Hematopoietic multipotent progenitor cell treated with erythropoietin and hydrocortisone succinate and interleukin-3 and kit ligand, for 4 days (in vitro differentiated cells): ENCODE results near the gene KCNQ1OT1.

ENCODE experiments used
- DNase-seq: peaks from one replicate; pipeline ENCODE4 v3.0.0-alpha.2; 2015

KCNQ1OT1 gene

DNA sequence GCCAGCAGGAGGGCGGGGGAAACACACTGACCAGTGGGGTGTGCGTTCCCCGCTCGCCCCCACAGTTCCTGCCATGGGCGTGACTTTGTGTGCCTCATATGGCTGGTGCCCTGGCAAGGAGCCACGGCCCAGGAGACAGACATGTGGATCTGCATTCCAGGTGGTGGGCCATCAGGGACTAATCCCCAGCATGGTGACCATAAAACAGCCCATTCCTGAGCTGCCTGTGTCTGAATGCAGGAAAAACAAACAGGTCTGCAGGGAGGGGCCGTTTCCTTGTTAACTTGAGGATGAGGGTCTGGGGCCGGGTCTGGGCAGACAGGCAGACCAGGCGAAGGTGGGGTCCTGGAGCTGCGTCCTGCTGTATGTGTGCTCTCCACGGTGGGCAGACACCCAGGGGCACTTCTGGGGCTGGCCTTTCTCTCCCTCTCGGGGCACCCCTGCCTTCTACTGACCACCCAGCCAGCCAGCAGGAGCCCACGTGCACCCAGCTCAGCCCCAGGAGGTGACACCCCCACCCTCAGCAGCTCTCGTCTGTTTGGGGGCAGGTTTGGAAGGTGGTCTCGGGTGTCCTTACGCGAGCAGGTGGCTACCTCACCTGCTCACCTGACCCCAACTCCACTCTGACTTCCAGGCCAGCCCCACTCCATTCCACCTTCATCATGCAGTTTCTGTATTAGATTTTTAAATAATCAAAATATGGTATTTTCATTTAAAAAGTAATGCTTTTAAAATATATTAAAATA, 120.3 kb downstream of the KCNQ1OT1 start:
- DNase-seq, result no peak

DNA sequence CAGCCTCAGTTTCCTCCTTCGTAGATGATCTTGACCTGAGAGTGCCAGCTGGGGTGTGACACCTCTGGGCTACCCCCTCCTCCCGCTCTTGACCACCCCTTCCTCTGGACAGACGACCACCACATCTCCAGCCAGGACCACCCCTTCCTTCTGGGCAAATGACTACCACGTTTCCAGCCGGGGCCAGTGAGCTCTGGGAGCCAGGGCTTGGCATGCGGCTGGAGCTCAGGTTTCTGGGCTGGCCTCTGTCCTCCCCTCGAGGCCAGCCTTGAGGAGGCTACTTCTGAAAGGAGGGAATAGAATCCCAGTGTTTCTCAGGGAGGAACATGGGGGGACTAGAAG, 120.9 kb downstream of the KCNQ1OT1 start:
- no peak for DNase-seq

DNA sequence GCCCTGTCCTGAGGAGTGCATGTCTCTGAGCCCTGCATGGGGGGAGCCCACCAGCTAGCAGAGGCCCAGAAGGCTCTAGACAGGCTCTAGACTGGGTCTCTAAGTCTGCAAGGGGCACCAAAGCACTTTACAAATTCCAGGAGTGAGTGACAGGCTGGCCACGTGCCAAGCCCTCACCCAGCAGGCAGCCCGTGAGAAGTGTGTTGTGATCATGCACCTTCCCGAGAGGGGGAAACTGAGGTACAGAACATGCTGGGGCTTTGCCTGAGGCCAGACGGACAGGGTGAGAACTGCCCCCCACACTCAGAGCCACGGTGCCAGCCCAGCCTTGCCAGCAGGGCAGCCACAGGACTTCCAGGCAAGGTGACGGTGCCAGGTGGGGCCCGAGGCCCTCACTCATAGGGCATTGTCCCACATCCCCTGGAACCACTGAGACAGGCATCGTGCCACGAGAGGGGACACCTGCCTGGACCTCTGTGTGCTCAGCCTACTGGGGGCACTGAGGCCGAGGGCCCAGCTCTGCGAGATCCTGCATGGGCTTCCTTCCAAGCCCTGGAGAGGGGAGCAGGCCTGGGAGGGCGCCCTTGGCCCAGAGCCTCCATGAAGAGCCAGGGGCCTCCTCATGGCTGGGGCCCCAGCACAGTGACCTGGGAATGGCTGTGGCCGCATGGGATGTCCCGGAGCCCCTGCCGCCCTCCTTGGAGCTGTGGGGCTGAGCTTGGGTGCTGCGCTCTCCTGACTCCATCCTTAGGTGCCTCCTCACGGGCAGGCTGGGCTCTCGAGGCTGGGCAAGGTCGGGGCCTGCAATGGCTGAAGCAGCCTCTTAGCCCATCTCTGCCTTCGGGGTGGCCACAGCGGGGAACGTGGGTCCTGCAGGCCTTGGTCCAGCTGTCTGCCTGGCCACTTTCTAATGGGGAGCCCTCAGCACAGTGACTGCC, 121.5 kb downstream of the KCNQ1OT1 start:
- DNase-seq, result no peak

DNA sequence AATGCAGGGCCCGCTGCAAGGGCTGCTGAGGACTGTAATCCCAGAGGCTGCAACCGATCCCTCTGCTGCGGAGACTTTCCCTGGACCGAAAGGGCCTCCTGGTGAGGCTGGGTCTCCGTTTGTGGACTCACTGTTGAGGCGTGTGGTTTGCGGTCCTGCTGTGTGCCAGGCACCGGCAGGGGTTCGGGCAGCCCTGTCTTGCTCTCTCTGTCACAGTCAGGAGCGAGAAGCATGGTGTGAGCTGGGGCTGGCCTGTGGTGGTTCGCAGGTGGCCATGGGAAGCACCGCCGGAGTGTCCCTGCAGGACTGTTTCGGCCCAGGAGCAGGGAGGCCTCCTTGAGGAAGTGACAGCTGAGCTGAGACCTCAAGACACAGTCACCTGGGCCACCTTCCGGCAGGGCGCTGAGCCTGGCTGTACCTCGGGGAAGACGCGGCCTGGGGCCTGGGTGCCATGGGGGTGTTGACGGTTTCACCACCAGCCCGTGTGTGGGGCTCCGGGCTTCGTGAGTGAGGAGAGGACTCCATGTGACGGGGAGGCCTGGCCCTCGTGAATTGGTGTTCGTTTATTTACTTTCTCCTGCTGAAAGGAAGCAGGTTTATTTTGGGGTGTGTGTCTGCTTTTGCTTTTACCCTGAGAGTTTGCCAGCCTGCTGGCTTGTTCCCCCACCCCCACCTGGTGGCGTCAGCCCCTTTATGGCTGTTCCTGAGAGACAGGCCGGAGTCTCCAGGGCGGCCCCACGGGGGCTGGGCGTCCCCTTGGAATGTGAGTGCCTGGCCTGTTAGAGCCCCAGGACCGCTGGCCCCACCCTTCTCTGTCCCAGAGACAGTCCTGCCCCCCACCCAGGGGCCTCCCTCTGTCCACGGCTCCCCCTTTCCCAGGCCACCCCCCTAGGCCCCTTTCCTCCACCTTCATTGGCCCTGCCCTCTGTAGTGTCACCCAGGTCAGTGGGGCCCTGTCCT, 122.5 kb downstream of the KCNQ1OT1 start:
- DNase-seq, result no peak

DNA sequence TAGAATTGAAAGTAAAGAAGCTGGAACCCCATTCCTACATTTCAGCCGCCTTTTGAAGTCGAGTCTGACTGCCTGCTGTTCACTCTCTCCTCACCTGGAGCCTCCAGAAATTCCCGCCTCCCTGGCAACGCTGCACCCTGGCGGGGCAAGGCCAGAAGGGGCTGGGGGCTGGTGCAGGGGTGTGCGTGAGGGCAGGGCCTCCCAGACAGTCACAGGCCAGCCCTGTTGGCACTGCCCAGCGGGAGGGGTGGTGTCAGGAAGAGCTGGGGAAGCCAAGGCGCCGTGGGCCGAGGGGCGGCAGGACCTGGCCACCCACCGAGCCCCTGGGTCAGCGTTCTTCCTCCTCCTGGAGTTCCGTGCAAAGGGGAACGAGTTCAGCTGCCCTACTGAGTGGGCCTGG, 123.2 kb downstream of the KCNQ1OT1 start:
- DNase-seq, result no peak

DNA sequence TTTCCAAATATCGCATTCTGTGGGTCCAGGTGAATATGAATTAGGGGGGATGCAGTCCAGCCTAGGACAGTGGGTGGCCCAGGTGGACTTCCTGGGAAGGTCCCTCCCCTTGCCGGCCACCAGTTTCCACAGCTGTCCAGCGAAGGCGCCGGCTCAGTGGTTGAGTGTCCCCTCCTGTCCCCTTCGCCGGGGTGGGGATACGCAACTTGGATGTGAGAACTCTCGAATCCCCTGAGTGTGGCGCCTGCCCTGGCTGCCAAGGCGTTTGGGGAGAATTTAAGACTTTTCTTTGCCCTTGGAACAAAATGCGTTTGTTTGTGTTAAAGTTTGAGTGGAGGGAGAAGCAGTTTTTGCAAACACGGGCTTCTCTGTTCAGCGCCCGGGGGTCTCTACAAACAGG, 123.7 kb downstream of the KCNQ1OT1 start:
- DNase-seq, result no peak

DNA sequence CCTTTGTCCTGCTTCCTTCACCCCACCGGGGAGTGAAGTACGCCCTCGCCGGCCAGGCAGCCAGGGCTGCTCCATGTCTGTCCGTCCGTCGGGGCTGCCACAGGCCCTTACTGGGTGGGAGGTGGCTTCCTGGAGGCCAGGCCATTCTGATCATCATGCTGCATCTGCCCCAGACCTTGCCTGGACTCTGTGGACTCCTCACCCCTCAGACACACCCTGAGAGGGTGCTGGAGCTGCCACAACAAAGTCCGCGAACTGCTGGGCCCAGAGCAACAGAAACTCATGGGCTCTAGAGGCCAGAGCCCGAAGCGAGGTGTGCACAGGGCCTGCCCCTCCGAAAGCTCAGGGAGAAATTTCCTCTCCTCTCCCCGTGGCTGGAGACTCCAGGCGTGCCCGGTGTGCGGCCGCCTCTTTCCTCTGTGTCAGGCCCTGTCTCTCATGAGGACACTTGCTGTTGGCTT, 124.2 kb downstream of the KCNQ1OT1 start:
- DNase-seq, result no peak

DNA sequence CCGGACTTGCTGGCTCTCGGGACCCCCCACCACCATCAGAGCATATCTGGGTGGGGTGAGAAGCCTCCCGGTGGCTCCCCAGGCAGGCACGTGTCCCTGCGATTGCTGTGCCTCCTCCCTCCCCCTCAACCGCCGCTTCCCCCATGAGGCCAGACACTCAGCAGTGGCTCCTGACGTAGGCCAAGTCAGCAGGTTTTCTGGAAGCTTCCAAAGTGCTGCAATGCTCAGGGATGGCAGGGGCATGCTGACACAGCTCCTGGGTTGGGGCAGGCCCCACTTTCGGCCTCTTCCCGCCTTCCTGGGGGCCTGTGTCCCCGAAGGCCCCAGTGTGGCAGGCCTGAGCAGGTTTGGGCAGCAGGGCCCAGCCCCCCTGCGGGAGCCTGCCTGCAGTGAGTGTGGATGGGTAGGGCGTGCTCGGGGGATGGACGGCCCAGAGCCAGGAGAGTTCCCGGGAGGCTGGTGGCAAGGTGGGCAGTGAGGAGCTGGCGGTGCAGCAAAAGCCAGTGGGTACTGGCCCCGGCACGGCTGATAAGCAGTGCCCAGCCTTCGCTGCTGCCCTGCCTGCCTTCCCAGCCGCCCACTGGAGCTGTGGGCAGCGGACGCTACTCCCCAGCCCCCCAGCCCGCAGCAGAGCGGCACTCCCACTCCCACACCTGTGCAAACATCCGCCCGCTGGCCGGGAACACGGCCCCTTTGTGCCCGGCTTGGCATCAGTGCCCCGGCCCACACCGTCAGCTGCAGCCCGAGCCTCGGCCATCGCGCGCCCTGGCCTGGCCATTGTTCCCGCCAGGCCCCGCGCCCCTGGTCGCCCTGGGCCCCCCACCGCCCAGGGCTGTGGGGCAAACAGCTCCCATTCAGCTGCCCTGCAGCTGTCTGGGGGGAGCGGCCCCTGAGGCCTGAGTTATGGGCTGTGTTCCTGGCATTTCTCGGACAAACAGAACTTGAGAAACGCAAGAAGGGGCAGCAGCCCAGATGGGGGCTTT, 125.0 kb downstream of the KCNQ1OT1 start:
- DNase-seq, result no peak

DNA sequence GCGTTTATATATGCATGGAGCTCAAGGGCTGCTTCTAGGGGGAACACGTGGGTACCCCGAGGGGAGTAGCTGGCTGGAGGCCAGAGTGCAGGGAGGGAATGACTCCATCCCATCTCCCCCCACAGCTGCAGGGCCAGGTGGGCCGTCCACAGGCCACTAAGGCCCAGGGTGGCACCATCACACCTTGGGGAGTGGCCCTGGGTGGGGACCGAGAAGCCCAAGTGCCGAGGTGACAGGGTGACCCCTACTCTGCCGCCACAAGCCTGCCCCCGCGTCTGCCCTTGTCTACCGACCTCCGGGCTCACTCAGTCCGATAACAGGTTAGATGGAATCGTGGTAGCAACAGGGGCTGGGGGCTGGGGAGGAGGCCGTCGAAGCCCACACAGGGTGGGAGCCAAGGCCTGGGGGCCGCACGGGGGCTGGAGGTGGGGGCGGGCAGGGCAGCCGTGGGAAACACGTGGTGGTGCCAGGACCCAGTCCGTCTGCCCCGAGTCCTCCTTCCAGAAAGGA, 125.7 kb downstream of the KCNQ1OT1 start:
- no peak for DNase-seq

DNA sequence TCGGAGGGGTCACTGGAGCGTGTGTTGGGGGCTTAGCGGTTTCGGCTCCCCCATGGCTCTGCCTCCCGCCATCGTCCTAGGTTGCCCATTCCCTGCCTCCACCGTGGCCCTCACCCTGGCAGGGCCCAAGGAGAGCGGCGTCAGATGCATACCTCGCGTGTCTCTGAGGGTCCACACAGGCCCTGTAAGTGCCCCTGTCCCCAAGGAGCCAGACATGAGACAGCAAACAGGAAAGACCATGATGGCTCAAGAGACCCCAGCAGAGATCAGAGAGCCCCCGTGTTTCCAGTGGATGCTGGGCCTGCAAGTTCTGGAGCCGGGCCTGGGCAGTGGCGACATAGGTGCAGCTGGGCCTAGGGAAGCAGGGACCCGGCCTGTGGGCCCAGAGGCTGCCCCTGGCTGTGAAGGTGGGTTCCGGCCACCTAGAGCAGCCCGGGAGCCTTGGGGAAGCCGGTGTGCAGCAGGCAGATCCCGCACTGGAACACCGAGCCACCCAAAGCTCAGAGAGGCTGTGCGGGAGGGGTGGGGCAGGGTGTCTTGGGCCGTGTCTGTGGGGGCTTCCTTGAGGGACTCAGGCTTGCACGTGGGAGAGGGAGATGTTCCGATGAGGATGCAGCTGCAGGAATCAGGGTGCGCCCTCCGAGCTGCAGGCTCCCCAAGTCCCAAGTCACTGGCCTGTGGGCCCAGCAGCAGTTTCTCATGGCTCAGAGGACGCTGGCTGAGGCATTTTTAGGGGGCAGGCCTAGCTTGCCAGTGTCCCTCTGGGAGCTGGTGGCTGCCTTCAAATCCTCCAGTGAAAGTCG, 126.4 kb downstream of the KCNQ1OT1 start:
- DNase-seq, result no peak

DNA sequence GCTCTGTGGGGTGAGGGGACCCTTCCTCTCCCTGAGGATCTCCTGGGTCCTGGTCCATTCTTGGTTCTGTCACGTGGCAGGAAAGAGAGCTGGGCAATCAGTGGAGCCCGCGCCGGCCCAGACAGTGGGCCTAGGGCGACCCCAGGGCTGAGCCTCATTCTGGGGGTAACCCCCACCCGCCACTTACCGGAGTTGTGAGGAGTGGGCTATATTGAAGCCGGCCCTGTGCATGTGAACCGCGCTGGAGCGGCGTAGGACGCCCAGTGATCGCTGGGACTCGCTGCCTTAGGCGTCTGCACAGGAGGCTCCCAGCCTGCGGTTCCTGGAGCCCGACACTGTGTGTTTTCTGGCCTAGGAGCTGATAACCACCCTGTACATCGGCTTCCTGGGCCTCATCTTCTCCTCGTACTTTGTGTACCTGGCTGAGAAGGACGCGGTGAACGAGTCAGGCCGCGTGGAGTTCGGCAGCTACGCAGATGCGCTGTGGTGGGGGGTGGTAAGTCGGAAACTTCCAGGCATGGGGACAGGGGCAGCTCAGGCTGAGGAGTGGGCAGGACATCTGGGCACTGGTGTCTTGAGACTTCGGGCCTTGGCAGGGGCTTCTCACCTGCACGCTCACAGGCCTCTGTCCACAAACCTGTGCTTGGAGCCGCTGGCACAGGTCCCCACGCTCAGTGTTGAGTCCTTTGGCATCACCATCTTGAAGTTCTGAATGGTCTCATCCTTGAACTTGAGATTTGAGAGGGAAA, 127.1 kb downstream of the KCNQ1OT1 start:
- no peak for DNase-seq

DNA sequence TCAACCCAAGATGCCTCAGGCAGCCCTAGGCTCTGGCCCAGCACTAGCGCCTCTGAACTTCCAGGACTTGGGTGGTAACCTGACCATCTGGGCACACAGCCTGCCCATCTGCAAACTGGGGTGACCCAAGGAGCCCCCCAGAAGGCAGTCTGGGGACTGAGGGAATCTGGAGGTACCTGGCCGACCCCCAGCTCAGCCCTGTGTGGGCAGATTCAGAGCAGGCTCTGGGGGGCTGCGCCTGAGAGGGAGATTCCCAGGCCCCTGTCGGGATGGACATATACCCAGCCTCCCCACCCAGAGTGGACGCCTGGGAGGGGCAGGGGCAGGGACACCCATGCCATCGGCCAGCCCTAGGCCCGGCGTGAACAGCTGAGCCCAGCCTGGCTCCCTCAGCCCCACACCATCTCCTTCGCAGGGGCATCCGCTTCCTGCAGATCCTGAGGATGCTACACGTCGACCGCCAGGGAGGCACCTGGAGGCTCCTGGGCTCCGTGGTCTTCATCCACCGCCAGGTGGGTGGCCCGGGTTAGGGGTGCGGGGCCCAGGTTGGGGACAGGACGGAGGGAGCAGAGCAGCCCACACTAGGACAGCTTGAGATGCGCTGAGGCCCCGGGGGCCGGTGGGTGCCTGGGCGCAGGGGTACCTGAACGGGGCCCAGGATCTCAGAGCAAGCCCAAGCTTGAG, 128.1 kb downstream of the KCNQ1OT1 start:
- DNase-seq, result no peak

DNA sequence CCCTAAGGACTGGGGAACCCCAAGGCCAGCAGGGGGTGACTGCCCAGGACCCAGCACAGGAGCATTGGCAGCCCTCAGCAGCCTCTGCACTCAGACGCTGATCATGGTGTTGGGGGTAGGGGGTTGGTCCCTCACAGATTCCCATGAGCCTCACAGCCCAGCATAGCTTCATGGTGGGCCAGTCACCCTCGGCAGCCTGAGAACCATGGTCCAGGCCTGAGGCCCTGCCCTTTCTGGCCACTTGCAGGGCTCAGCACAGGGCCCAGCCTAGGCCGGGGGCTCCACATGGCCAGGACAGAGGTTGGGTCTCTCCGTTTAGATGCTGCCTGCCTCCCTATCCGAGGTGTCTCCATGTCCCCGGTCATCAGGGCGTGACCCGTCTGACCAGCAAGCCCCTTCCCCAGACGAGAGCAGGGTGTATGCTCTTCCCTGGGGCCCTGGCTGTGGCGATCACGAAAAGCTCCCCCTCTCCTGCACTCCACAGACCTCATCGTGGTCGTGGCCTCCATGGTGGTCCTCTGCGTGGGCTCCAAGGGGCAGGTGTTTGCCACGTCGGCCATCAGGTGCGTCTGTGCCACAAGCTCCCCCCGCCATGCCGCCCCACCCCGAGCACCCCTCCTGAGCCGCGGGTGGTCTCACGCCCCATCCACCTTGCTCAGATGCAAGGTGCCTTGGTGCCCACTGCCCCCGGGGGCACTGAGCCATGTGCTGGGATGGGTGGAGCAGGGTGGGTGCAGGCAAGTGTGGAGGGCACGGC, 128.8 kb downstream of the KCNQ1OT1 start:
- no peak for DNase-seq

DNA sequence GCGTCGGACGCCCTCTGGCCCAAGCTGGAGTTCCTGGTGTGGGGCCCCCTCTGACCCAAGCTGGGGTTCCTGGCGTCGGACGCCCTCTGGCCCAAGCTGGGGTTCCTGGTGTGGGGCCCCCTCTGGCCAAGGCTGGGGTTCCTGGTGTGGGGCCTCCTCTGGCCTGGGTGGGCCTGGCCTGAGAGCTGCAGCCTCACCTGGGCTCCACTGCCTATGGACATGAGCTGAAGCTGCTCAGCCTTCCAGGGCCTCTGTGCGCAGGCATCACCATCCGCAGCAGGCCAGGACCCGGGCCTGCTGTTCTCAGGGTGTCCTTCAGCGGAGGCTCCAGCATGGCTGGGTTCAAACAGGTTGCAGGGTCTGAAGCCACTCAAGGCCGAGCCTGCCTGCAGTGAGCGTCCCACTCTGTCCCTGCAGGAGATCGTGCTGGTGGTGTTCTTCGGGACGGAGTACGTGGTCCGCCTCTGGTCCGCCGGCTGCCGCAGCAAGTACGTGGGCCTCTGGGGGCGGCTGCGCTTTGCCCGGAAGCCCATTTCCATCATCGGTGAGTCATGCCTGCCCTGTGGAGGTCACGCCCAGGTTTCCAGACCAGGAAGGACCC, 129.5 kb downstream of the KCNQ1OT1 start:
- DNase-seq, result no peak

DNA sequence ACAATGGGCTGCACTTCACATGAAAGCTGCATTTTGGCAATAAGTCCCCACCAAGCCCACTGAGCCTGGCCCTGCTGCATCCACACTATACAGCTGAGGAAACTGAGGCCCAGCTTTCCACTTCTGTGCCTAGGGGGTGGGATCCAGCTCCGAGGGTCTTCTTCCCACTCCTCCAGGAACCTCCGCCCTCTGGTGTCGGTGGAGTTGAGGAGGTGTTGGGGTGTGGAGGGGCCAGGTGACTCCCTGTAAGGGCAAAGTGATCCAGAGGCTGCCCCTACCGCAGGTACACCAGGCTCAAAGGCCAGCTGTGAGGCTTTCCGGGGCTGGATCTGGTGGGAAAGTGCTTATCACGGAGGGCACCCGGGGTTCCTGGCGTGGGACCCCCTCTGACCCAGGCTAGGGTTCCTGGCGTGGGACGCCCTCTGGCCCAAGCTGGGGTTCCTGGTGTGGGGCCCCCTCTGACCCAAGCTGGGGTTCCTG, 130.0 kb downstream of the KCNQ1OT1 start:
- no peak for DNase-seq

DNA sequence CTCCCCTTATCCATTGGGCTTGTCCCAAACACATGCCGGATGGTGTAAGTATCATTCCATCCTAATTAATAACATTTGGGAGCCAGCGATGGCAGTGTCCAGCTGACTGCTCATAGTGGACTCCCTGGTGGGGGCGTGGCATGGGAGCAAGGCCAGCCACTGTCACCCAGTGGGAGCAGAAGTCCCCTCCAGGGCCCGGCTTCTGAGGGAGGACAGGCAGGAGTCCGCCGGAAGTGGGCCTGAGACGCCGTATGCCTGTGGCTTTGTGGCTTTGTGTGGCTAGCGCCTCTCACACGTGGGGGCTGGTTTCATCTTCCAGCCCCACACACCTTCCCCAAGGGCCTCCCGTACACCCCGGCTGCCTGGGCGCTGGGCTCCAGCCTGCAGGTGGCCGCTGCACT, 130.5 kb downstream of the KCNQ1OT1 start:
- DNase-seq, result peak; percentile 11

DNA sequence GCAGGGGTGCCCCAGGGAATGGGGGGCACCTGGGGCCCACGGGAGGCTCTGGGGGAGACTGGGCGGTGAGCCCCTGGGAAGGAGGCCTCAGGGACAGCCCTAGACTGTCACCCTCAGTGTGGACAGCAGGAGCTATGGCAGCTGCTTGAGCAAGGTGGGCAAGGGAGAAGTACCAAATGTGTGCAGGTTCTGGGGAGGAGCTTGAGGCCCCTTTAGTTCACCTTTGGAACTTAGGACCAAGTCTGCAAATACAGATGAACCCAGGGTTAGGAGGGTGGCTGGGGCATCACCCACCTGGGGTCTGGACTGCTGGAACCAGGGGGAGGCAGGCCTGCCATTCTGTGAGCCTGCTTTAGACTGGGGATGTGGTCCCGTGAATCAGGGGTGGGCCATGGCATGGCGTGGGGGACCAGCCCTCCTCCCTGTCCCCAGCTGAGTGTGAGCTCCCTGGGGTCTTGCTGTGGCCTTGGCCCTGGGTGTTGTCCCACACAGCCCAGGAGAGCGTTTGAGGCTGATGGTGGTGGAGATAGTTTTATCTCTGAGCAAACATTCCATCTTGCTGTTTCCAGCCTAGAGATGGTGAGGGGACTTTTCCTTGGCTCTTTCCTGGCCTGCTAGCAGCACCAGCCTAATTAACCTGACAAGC, 132.6 kb downstream of the KCNQ1OT1 start:
- no peak for DNase-seq
